AG09319 (cell line): Measurements from ENCODE around the gene TTC27.

Source experiments
- DNase-seq: peaks from one replicate; pipeline ENCODE4 v3.0.0-alpha.2; 2010; ENCODE audit warnings: low read depth; ENCODE audit errors: extremely low read depth
- CTCF ChIP-seq: IDR thresholded peaks from 2 replicates; pipeline ENCODE4 v1.5.1; 2011; ENCODE audit warnings: low read depth, mild to moderate bottlenecking, inconsistent platforms, low read length, moderate library complexity

The TTC27 gene

GRCh38 chr2:32847734-32848133, 219.9 kb downstream of the TTC27 start:
- DNase-seq: no peak
- TF ChIP-seq CTCF: no peak

GRCh38 chr2:32849456-32850194, 221.8 kb downstream of the TTC27 start:
- no peak for TF ChIP-seq CTCF
- DNase-seq: no peak

- DNase-seq: no peak
Observed at GRCh38 chr2:32851777-32852439, 224.1 kb downstream of the TTC27 start.

GRCh38 chr2:32852856-32853255, 225.0 kb downstream of the TTC27 start:
- DNase-seq: no peak
- no peak for TF ChIP-seq CTCF

More at GRCh38 chr2:32851777-32852439, 224.1 kb downstream of the TTC27 start:
- no peak for TF ChIP-seq CTCF

- TF ChIP-seq CTCF: no peak
Observed at GRCh38 chr2:32856891-32857290, 229.0 kb downstream of the TTC27 start.

GRCh38 chr2:32858713-32859112, 230.9 kb downstream of the TTC27 start:
- TF ChIP-seq CTCF: no peak

More at GRCh38 chr2:32856891-32857290, 229.0 kb downstream of the TTC27 start:
- no peak for DNase-seq

GRCh38 chr2:32860385-32860784, 232.5 kb downstream of the TTC27 start:
- no peak for DNase-seq
- no peak for TF ChIP-seq CTCF

More at GRCh38 chr2:32858713-32859112, 230.9 kb downstream of the TTC27 start:
- DNase-seq: no peak
